K562 (cell line): ENCODE measurements around the gene PPM1G. TPM values are rescaled to one million over a fixed set of nuclear protein-coding genes. Genes with fewer than 3 reads are reported as not detected.

Experiments used
- CC2D1A ChIP-seq: fragments of 450-650 bp; IDR thresholded peaks from 2 replicates; pipeline ENCODE4 v1.6.1; 2017; ENCODE audit warnings: mild to moderate bottlenecking
- CREM ChIP-seq: IDR thresholded peaks from 2 replicates; pipeline ENCODE4 v1.6.1; 2014; ENCODE audit warnings: antibody characterized with exemption, low read depth
- CXXC5 ChIP-seq: fragments of 250-450 bp; sonication (Bioruptor Pico); IDR thresholded peaks from 2 replicates; pipeline ENCODE4 v1.8.0; 2022; ENCODE audit warnings: inconsistent platforms, mild to moderate bottlenecking, moderate library complexity
- ETV6 ChIP-seq, 3 experiments: fragments of 150-350 bp in 1 of 3; sonication (generic) in 1 of 3; formaldehyde crosslinking in 1 of 3; IDR thresholded peaks; 2 replicates each; pipeline versions ENCODE4 v1.6.1 to v1.8.0; 2014 to 2022; ENCODE audit warnings: borderline replicate concordance in 2 of 3, low read depth in 2 of 3, antibody characterized with exemption in 1 of 3, low read length in 1 of 3, mild to moderate bottlenecking in 1 of 3, missing genetic modification reagents in 1 of 3
- FIP1L1 ChIP-seq: fragments of 200-400 bp; formaldehyde crosslinking; IDR thresholded peaks from 2 replicates; pipeline ENCODE4 v1.6.1; 2018; ENCODE audit warnings: mild to moderate bottlenecking, low read depth, low read length; ENCODE audit not compliant: poor library complexity, severe bottlenecking
- FOXJ2 ChIP-seq: fragments of 200-800 bp; sonication (Bioruptor generic); IDR thresholded peaks from 2 replicates; pipeline ENCODE4 v1.6.1; 2016; ENCODE audit warnings: missing genetic modification characterization, missing compliant biosample characterization
- GATA2 ChIP-seq: sonication (generic); formaldehyde crosslinking; IDR thresholded peaks from 2 replicates; pipeline ENCODE4 v1.4.0; 2020; ENCODE audit warnings: mild to moderate bottlenecking, missing genetic modification reagents
- IRF1 ChIP-seq: sonication (generic); formaldehyde crosslinking; IDR thresholded peaks from 2 replicates; pipeline ENCODE4 v1.8.0; 2022; ENCODE audit warnings: missing genetic modification reagents, mild to moderate bottlenecking, borderline replicate concordance
- MEIS2 ChIP-seq: fragments of 450-650 bp; IDR thresholded peaks from 2 replicates; pipeline ENCODE4 v1.6.1; 2014; ENCODE audit warnings: mild to moderate bottlenecking; ENCODE audit not compliant: partially characterized antibody
- NR2C2 ChIP-seq, 2 experiments: fragments of 200-800 bp in 1 of 2; sonication (Bioruptor generic) in 1 of 2; sonication (generic) in 1 of 2; formaldehyde crosslinking in 1 of 2; IDR thresholded peaks; 2 replicates each; pipeline versions ENCODE4 v1.6.1 to v1.8.0; 2016 to 2022; ENCODE audit warnings: mild to moderate bottlenecking in 1 of 2, missing compliant biosample characterization in 1 of 2, missing genetic modification characterization in 1 of 2, missing genetic modification reagents in 1 of 2
- POLR2G ChIP-seq: fragments of 200-400 bp; formaldehyde crosslinking; IDR thresholded peaks from 2 replicates; pipeline ENCODE4 v1.6.1; 2017; ENCODE audit warnings: low read depth, mild to moderate bottlenecking, antibody characterized with exemption, low read length, moderate library complexity
- RCOR1 ChIP-seq, 2 experiments: IDR thresholded peaks; 2 replicates each; pipeline ENCODE4 v1.6.1; 2012; ENCODE audit warnings: low read depth in 2 of 2, low read length in 2 of 2, borderline replicate concordance in 1 of 2, improper control_type of control experiment in 1 of 2
- STAT5B ChIP-seq: fragments of 250-450 bp; sonication (Bioruptor Pico); IDR thresholded peaks from 2 replicates; pipeline ENCODE4 v1.8.0; 2021; ENCODE audit warnings: mild to moderate bottlenecking, inconsistent platforms
- TCF7L2 ChIP-seq: fragments of 150-350 bp; IDR thresholded peaks from 2 replicates; pipeline ENCODE4 v1.6.1; 2016; ENCODE audit warnings: low read depth, mild to moderate bottlenecking, low read length, moderate library complexity
- TFAM ChIP-seq: fragments of 250-450 bp; sonication (Bioruptor Pico); conservative IDR thresholded peaks from 2 replicates; pipeline ENCODE4 v1.5.0; 2021; ENCODE audit warnings: mild to moderate bottlenecking, moderate library complexity
- ZBED1 ChIP-seq: IDR thresholded peaks from 2 replicates; pipeline ENCODE4 v1.6.1; 2014
- ZBTB17 ChIP-seq: fragments of 450-650 bp; formaldehyde crosslinking; IDR thresholded peaks from 2 replicates; pipeline ENCODE4 v1.4.0; 2020; ENCODE audit warnings: mild to moderate bottlenecking
- ZFX ChIP-seq: sonication (generic); formaldehyde crosslinking; IDR thresholded peaks from 2 replicates; pipeline ENCODE4 v1.8.0; 2022; ENCODE audit warnings: mild to moderate bottlenecking, missing genetic modification reagents, moderate library complexity
- ZNF124 ChIP-seq: sonication (generic); formaldehyde crosslinking; IDR thresholded peaks from 2 replicates; pipeline ENCODE4 v1.8.1; 2022; ENCODE audit warnings: missing genetic modification reagents
- ZNF217 ChIP-seq: sonication (generic); formaldehyde crosslinking; IDR thresholded peaks from 2 replicates; pipeline ENCODE4 v1.8.0; 2022; ENCODE audit warnings: mild to moderate bottlenecking, missing genetic modification reagents
- polyA plus RNA-seq, 8 experiments: library from polyadenylated mRNA; depleted of rRNA in 4 of 8; stranded (reverse) in 5 of 8; unstranded in 3 of 8; fragments of >200 nt; fragmentation: Nextera tagmentation in 2 of 8; fragmentation: Illumina TruSeq in 1 of 8; extraction: Ambion mirVana in 2 of 8; extraction: Trizol in 1 of 8; gene quantifications; 2 replicates each; pipeline versions ENCODE4 v1.2.1 to v1.2.3, GENCODE V29; 2011 to 2014; ENCODE audit warnings: inconsistent platforms in 1 of 8, missing spikeins in 1 of 8
- total RNA-seq, 7 experiments: library from RNA; depleted of rRNA in 6 of 7; stranded (reverse); fragments of >200 nt in 6 of 7; fragmentation: Illumina TruSeq in 2 of 7; extraction: Trizol in 2 of 7; gene quantifications; 2 replicates each; pipeline versions ENCODE4 v1.2.1 to v1.2.3, GENCODE V29; 2011 to 2021; ENCODE audit warnings: low replicate concordance in 1 of 7
- TF ChIP-seq, protein P1 (sequence below): sonication (generic); formaldehyde crosslinking; IDR thresholded peaks from 2 replicates; pipeline ENCODE4 v1.8.0; 2022; ENCODE audit warnings: mild to moderate bottlenecking, missing genetic modification reagents

The PPM1G gene
- total and polyA plus RNA-seq, 9 of the 15 experiments (the other 6 are each of a cell fraction or from before 2014, with no cell fraction given) = 61.7 to 230 (median 153) TPM

DNA sequence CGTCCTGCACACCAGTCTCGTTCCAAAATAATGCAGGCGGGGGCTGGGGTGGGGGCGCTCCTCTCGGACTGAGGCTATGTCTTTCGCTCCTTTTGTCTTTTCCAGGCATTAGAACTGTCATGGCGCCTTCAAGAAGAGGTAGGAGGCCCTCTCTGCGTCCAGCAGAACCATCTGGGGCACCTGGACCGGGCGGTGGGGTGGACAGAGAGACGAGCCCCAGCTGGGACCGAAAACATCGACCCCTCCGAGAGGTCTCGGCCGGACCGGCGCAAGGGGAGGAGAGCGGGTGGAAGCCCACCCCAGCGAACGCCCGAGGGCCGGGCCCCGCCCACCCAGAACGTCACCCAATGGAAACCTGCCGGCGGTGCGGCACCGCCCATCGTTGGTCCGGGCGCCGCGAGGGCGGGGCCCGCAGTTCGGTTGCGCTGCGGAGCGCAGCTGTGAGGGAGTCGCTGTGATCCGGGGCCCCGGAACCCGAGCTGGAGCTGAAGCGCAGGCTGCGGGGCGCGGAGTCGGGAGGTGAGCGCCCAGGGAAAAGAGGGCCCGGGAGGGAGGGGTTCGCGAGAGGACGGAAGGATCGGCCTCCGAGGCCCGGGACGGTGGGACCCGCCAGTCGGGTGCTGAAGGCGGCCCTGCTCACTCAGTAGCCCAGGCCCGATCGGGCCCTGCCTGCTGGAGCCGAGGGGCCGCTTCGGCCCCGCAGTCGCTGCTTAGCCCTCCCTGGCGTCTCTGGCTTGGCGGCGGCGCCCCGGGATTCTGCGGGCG, 19.0 kb upstream of the PPM1G start, which contains the start of gene NRBP1 (continued):
- TF ChIP-seq ZNF217 (no peak), STAT5B (CRISPR knock-in tag) (no peak), ZFX (peak; percentile 97), NR2C2 (CRISPR knock-in tag; IDR thresholded peaks at IDR 0.05) (no peak), NR2C2 (tag; IDR thresholded peaks at IDR 0.05) (peak; percentile 52; the same call in 1 of the 2 replicates), CREM (peak; percentile 38; the same call in 1 of the 2 replicates), POLR2G (peak; percentile 97), CXXC5 (CRISPR knock-in tag) (peak; percentile 81), MEIS2 (no peak), FOXJ2 (tag) (peak; percentile 45; the same call in 1 of the 2 replicates), CC2D1A (no peak), ZNF124 (CRISPR knock-in tag) (no peak), TCF7L2 (no peak; the same call in 1 of the 2 replicates), GATA2 (CRISPR knock-in tag) (no peak), ETV6 (IDR thresholded peaks at IDR 0.05; ENCODE audit: borderline replicate concordance in 1 of 2, low read depth in 2 of 2, low read length in 1 of 2) (no peak), ETV6 (CRISPR knock-in tag; IDR thresholded peaks at IDR 0.05; ENCODE audit: borderline replicate concordance) (no peak), IRF1 (CRISPR knock-in tag) (no peak), RCOR1 (IDR thresholded peaks at IDR 0.05; ENCODE audit: borderline replicate concordance in 1 of 2, low read depth in 2 of 2, low read length in 2 of 2) (no peak), ZBED1 (peak; percentile 16; the same call in 1 of the 2 replicates), FIP1L1 (peak; percentile 60), TFAM (CRISPR knock-in tag) (no peak), ZBTB17 (CRISPR knock-in tag) (peak; percentile 57; the same call in 1 of the 2 replicates)
- TF ChIP-seq, protein P1, sequence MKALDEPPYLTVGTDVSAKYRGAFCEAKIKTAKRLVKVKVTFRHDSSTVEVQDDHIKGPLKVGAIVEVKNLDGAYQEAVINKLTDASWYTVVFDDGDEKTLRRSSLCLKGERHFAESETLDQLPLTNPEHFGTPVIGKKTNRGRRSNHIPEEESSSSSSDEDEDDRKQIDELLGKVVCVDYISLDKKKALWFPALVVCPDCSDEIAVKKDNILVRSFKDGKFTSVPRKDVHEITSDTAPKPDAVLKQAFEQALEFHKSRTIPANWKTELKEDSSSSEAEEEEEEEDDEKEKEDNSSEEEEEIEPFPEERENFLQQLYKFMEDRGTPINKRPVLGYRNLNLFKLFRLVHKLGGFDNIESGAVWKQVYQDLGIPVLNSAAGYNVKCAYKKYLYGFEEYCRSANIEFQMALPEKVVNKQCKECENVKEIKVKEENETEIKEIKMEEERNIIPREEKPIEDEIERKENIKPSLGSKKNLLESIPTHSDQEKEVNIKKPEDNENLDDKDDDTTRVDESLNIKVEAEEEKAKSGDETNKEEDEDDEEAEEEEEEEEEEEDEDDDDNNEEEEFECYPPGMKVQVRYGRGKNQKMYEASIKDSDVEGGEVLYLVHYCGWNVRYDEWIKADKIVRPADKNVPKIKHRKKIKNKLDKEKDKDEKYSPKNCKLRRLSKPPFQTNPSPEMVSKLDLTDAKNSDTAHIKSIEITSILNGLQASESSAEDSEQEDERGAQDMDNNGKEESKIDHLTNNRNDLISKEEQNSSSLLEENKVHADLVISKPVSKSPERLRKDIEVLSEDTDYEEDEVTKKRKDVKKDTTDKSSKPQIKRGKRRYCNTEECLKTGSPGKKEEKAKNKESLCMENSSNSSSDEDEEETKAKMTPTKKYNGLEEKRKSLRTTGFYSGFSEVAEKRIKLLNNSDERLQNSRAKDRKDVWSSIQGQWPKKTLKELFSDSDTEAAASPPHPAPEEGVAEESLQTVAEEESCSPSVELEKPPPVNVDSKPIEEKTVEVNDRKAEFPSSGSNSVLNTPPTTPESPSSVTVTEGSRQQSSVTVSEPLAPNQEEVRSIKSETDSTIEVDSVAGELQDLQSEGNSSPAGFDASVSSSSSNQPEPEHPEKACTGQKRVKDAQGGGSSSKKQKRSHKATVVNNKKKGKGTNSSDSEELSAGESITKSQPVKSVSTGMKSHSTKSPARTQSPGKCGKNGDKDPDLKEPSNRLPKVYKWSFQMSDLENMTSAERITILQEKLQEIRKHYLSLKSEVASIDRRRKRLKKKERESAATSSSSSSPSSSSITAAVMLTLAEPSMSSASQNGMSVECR (CRISPR knock-in tag) = peak; percentile 31; the same call in 1 of the 2 replicates
